ENCODE results near the gene ZNF718. TPM values are rescaled to one million over a fixed set of nuclear protein-coding genes. Genes with fewer than 3 reads are reported as not detected.
"Not testable (repeated sequence)": the region's sequence is repeated elsewhere in the genome, so short reads cannot be mapped to it uniquely, and the experiment has no call there.

Gene ZNF718
- total RNA-seq = 7.3 TPM

DNA sequence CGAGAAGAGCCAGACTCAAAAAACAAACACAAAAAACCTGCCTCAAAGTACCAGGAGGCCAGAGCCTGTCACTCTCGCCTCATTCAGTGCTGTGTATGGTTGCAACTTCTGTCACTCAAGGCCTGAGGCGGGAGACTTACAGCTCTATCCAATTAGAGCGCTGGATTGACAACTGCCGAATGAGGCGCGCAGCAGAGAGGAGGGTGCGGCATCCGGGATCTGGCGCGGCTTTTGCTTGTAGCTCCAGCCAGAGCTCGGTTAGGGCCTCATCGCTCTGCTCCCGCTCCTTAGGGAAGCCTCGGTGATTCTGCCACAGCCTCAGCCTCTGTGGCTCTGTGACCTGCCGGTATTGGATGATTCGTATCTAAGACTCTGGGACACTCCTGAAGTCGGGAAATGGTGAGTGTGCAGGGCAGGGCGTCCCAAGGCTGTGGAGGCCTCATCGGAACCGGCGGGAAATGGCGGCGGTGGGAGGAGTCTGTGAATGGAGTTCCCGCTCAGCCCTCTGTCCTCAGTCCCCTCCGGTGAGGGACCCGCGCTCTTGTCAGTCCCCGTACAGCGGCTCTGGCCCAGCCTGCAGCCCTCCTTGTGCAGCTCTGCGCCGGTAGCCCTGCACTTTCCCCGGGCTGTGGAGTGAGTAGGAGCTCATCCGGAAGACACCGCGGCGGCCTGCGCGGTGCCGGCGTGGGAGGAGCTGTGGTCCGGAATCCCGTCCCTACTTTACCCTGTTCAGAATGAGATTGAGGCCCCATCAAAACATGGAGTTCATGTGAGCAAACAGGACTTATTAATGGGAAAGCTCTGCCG is at the start of gene ZNF718:
TSS of gene ZNF718 (plus strand) at position 227 of the 807 bp plus-strand sequence. CDS start at position 397, 170 bp downstream.
- DNase-seq (ENCODE audit: low read depth in 2 of 3, low spot score in 2 of 3) = peak; percentile 64 to 98 (median 95)

DNA sequence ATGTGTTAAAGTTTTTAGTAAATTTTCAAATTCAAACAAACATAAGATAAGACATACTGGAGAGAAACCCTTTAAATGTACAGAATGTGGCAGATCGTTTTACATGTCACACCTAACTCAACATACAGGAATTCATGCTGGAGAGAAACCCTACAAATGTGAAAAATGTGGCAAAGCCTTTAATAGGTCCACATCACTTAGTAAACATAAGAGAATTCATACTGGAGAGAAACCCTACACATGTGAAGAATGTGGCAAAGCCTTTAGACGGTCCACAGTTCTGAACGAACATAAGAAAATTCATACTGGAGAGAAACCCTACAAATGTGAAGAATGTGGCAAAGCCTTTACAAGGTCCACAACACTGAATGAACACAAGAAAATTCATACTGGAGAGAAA is 38.4 kb upstream of the ZNF718 start:
- DNase-seq (ENCODE audit: low read depth in 2 of 3, low spot score in 2 of 3) = no peak

DNA sequence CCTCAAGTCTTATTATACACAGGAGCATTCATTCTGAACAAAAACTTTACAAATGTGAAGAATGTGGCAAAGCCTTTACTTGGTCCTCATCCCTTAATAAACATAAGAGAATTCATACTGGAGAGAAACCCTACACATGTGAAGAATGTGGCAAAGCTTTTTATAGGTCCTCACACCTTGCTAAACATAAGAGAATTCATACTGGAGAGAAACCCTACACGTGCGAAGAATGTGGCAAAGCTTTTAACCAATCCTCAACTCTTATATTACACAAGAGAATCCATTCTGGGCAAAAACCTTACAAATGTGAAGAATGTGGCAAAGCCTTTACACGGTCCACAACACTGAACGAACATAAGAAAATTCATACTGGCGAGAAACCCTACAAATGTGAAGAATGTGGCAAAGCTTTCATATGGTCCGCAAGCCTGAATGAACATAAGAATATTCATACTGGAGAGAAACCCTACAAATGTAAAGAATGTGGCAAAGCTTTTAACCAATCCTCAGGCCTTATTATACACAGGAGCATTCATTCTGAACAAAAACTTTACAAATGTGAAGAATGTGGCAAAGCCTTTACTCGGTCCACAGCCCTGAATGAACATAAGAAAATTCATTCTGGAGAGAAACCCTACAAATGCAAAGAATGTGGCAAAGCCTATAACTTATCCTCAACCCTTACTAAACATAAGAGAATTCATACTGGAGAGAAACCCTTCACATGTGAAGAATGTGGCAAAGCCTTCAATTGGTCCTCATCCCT is 37.6 kb upstream of the ZNF718 start:
- DNase-seq (ENCODE audit: low read depth in 2 of 3, low spot score in 2 of 3) = not testable (repeated sequence)

DNA sequence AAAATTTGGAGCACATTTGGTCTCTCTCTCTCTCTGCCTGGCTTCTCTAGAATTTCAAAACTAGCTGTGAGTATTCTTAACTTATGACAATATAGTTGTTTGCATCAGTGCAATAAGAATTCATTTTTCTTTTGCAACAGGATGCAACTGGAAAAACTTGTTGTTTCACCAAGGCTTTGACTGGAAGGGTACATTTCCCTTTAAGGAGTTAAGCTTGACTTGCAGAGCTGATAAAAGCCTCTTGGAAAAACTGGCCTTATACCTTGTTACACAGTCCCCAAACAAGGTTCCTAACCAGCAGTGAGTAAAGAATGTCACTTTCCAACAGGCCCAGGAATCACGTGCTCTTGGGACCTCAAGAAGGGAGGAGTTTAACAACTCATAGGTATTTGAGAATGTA is 25.9 kb upstream of the ZNF718 start:
- DNase-seq (ENCODE audit: low read depth in 2 of 3, low spot score in 2 of 3) = no peak

DNA sequence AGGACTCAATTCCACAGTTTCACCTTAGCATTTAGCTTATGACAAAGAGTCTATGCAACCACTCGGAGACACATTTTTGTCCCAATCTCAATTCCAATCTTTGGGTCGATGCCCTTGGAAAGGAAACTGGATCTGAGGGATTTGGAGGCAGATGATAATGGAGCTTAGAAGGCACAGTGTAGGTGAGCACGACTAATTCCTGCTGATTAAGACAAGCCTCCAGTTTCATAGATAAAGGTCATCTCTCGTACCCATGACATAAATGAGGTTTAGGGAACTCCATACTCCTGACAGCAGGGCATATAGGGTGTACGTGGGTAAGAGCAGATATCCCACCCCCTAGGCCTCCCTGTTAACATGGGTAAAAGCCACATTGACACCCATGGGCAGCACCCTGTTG is 24.4 kb upstream of the ZNF718 start:
- DNase-seq (ENCODE audit: low read depth in 2 of 3, low spot score in 2 of 3) = no peak

DNA sequence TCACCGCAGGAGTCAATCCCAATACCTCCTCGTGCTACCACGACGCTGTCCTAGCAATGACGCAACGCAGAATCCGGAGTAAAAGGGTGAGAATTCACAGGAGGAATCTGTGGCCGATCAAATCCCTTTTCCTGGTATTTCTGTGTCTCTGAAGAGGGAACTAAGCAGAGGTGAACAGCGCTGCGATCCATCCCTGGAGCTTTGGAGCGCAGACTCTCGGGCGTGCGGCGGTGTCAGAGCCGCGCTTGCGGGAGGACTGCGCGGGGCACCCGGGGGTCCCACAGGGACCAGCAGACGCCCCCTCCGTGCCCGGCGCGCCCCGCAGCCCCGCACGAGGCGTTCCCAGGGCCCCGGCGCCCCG is 17.2 kb upstream of the ZNF718 start:
- no peak for DNase-seq (ENCODE audit: low read depth in 2 of 3, low spot score in 2 of 3)

DNA sequence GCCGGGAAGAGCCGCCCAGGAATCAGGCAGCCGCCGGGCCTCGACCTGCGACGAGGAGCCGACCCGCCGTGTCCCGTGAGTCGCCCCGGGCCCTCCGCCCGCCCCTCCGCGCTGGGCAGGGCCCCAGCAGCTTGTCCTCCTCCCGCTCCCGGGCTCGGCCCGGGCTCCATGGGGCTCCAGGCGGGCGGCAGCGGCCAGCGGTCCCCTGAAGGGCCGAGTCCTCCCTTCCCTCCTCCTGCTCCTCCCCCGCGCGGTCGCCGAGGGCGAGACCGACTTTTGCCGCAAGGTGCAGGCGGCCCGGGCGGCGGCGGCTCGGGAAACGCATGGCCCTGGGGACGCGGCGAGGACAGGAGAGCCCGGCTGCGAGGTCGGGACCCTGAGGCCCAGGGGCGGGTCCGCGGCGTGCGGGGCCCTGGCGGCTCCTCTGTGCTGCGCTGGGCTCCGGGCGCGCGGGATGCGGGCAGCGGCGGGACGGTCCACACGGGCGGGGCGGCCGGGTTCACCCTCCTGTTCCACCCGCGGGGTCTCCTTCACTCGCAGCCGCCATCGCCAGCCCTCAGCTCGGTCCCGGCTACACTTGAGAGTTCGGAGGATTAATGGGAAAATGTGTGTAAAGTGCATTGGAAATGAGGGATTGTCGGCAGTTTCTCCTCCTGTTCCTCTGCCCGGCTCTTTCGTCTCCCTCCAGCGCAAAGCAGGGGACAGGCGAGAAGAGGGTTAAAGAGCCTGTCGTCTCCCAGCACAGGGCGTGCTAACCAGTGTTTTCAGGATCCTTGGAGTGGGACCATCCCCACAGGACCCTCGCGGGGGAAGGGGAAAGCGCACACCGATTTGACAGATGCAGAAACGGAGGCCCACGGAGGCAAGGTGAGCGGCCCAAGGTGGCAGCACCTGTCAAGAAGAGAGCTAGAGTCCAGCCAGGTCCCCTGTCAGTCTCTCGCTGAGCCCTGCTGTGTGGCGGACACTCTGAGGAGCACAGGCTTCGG is 16.6 kb upstream of the ZNF718 start:
- DNase-seq (ENCODE audit: low read depth in 2 of 3, low spot score in 2 of 3) = peak in 2 of 3 donors; percentile 29 to 37

DNA sequence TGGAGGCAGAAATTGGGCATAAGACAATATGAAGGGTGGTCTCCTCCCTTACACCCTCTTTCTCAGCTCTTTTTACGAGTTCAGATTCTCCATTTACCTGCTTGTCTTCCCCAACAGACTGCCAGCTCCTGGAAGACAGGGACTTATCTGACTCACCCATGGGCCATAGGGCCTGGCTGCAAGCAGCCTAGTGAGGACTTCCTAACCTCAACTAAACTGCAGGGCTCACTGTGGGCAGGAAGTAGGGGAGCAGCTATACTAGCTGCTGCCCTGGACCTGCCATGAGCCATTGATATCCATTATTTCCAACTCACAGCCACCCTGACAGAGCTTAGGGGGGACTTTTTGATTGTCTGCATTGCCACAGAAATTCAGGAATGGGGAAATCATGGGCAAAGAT is 11.5 kb upstream of the ZNF718 start:
- DNase-seq (ENCODE audit: low read depth in 2 of 3, low spot score in 2 of 3) = no peak

DNA sequence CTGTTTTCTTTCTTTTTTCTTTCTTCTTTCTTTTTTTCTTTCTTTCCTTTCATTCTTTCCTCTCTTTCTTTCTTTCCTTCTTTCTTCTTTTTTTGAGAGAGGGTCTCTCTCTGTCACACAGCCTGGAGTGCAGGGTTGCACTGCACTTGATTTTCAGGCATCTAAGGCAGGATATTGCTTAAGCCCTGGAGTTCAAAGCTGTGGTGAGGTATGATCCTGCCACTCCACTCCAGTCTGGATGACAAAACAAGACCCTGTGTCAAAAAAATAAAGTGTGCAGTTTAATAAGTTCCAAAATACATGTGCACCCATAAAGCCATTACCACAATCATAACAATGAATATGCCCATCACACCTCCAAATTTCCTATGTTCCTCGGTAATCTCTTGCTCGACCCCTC is 10.6 kb upstream of the ZNF718 start:
- DNase-seq (ENCODE audit: low read depth in 2 of 3, low spot score in 2 of 3) = no peak

DNA sequence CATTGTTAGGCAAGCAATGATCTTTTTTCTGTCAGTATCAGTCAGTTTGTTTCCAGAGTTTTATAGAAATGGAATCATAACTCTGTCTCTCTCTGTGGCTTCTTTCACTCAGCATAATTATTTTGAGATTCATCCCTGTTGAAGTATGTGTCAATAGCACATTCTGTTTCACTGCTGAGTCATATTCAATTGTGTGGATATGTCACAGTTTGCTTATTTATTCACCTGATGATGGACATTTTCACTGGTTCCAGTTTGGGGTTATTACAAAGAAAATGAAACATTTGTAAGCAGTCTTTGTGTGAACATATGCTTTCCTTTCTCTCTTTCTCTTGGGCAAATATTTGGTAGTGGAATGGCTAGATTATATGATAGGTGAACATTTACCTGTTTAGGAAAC is 10.2 kb upstream of the ZNF718 start:
- DNase-seq (ENCODE audit: low read depth in 2 of 3, low spot score in 2 of 3) = no peak

DNA sequence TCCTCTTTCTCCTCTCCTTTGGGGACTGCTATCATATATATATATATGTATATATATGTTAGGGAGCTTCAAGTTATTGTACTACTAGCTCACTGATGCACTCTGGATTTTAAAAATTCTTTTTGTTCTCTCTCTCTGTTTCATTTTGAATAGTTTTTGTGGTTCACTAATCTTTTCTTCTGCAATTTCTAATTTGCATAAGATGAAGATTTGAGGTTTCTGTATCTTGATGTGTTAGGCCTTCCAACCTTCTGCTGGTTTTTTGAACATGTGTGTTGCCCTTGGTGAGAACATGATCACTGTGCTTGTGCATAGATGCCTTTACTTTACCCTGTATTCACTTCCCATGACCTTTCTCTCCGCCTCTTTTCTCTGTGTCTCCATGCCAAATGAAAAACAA is 7.8 kb upstream of the ZNF718 start:
- no peak for DNase-seq (ENCODE audit: low read depth in 2 of 3, low spot score in 2 of 3)

DNA sequence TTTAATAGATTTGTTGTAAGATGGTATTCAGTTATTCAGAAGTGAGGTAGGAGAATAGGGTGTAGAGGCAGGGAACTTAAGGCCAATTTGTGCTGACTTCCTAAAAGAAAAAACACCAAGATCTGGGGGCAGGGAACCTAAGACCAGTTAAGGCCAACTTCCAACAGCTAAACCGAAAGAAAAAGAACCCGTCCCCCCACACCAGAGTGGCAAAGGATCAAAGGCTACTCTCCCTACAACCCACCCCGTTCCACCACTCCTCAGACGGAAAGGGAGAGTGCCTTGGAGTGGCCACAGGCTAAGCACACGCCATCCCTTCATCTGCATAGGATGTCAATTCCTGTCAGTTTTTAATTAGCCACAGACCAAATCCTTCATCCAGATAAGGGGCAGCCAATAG is 3.7 kb upstream of the ZNF718 start:
- peak in 1 of 3 donors; percentile 6 for DNase-seq (ENCODE audit: low read depth in 2 of 3, low spot score in 2 of 3)

DNA sequence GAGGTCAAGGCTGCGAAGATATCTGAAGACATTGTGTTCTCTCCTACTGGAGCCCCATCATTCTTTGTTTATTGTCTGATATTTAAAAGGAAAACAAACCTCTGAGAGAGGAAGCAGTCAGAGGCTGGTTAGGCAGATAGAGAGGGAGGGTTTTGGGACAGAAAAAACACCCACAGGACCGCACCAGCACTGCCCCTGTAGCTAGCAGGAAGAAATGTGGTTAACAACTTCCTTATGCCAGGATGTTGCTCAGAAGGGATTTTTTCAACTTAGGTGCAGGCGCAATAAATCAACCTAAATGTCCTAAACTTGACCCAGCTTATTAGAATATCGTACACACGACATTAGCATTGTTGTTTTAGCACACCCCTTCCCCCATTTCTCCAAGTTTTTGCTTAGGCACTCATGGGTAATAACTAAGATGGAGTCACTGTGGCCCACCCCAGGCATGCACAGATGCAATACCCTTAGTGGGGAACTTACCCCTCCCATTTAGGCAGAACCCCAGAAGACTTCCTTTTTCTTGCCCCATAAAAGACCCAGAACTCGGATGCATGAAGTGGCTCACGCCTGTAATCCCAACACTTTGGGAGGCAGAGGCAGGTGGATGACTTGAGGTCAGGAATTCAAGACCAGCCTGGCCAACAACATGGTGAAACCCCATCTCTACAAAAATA is 2.8 kb upstream of the ZNF718 start:
- peak in 2 of 3 donors; percentile 92 to 96 for DNase-seq (ENCODE audit: low read depth in 2 of 3, low spot score in 2 of 3)

DNA sequence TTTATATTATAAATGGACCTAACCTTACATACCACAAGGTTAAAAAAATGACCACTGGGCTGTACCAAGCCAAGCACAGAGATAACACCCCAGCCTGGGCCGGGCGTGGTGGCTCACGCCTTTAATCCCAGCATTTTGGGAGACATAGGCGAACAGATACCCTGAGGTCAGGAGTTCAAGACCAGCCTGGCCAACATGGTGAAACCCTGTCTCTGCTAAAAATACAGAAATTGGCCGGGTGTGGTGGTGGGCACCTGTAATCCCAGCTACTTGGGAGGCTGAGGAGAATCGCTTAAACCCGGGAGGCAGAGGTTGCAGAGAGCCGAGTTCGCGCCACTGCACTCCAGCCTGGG is 403 bp upstream of the ZNF718 start:
- not testable (repeated sequence) for DNase-seq (ENCODE audit: low read depth in 2 of 3, low spot score in 2 of 3)

DNA sequence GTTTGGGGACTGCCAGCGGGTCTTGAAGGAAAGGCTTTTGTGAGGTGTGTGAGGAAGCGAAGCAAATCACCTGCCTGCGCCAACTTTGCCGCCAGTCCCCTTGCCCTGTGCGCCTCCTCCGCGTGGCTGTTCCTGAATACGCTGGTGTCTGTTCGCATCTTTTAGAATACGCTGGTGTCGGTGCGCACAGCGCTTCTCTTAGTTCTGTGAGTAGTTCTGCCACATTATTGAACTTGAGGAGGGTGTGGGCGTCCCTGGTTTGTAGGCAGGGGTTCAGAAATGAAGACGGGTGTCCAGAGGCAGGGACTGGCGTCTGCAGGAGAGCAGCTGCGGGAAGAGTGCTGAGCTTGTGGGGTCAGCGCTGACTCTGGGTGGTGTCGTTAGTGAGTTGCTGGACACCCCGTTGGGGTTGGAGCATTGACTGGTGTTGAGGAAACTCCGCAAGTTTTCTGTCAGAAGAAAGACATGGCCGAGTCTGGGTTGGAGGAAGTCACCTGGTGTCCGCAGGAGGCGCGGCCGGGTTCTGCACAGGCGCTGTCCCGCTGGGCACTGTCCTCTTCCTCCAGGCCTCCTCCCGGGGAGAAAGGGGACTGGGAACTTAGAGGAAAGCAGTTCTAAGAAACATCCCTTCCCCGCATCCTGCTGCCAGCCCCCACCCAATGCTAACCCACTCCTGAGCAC is 930 bp downstream of the ZNF718 start:
- DNase-seq (ENCODE audit: low read depth in 2 of 3, low spot score in 2 of 3) = peak in 1 of 3 donors; percentile 29

DNA sequence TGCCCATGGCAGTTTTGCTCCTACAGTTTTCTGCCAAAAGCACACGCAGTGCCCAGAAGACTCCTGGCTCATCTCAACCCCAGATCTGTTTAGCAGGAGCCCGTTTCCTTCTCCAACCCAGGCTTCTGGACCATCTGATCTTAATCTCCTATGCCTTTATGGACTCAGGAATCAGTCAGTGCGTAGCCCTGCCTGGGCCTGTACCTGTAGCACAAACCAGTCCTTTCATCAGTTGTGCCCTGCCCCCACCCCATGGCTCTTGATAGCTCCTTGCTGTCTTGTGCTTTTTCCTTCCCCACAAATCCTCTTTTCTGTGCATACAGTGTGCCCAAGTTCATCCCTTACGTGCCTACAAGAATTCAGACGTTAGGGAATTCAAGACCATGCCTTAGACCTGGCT is 1.5 kb downstream of the ZNF718 start:
- DNase-seq (ENCODE audit: low read depth in 2 of 3, low spot score in 2 of 3) = no peak

DNA sequence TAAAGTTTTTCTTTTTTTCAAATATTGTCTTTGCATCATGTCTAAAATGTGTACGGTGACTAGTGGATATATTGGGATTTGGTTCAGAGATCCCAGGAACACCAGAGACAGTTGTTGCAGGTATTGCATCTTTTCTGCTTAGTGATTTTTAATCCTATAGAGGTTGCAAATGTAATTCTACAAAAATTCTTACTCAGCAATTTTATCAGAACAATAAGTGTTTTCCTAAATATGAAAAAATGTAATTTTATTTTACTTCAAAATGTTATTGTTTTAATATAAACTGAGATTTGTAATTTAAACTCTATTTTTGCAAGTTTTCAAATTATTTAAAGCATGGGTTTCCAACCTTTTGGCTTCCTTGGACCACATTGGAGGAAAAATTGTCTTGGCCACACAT is 8.2 kb downstream of the ZNF718 start:
- DNase-seq (ENCODE audit: low read depth in 2 of 3, low spot score in 2 of 3) = no peak

DNA sequence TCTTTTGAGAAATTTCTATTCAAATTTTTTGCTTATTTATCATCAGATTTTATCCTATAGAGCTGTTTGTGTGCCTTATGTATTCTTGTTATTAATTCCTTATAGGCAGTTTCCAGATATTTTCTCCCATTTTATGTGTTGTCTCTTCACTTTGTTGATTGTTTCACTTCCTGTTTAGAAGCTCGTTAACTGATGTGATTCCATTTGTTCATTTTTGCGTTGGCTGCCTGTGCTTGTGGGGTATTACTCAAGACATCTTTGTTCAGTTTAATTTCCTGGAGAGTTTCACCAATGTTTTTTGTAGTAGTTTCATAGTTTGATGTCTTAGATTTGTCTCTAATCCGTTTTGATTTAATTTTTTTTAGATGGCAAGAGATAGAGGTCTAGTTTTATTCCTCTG is 14.6 kb downstream of the ZNF718 start:
- no peak for DNase-seq (ENCODE audit: low read depth in 2 of 3, low spot score in 2 of 3)

DNA sequence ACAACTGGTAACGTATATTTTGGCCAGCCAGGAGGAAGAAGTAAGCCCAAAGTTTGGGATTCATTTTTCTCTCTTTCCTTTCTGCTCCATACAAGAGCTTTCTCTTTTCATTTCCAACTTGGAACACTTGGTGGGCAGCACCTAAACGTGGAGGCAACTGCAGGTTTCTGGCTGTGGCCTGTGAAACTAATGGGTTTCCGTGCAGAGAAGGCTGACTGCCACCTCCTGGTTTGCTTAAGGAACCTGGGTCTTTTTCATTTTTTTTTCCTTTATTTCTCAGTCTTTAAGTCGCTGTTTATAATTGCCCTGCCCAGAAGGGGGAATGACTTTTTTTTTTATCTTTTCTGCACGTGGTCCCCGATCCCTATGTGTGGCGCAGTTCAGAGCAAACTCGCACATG is 15.4 kb downstream of the ZNF718 start:
- DNase-seq (ENCODE audit: low read depth in 2 of 3, low spot score in 2 of 3) = no peak

DNA sequence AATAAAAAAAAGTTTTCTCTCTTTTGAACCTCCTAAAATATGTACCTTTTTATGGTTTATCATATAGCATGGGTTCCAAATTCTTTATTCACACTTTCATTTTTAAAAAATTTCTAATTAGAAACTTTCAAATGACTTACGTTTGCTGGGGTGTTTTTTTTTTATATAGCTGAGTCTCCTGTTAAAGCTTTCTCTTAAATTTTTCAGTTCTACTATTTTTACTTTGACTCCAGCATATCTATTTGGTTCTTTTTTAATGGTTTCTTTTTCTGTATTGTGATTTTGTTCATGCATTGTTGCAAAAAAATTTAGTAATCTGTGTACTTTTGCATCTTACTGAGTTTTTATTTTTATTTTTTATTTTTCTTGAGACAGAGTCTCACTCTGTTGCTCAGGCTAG is 22.3 kb downstream of the ZNF718 start:
- no peak for DNase-seq (ENCODE audit: low read depth in 2 of 3, low spot score in 2 of 3)
